H1 (cell line): ENCODE measurements around the gene MPDZ. TPM values are rescaled to one million over a fixed set of nuclear protein-coding genes. Genes with fewer than 3 reads are reported as not detected.

Experiments
- CTCF ChIA-PET: fragments of 300-600 bp; sonication (Branson Sonifier 250); formaldehyde crosslinking; loops from one replicate; lab custom pipeline; 2021; ENCODE audit not compliant: partially characterized antibody; lab: Charles Lee
- POLR2A ChIA-PET: fragments of 300-600 bp; sonication (Branson Sonifier 250); formaldehyde crosslinking; loops from one replicate; lab custom pipeline; 2021; ENCODE audit warnings: inconsistent platforms; ENCODE audit not compliant: partially characterized antibody; lab: Charles Lee
- DNase-seq, 2 experiments: peaks; one replicate each; pipeline versions ENCODE4 v3.0.0 to v3.0.0-alpha.2; 2010 to 2022; ENCODE audit warnings: low spot score in 2 of 2, low read depth in 1 of 2, mixed read lengths in 1 of 2
- FAIRE-seq: peaks from 2 replicates; lab custom pipeline; 2011; peaks lifted over from hg19 to GRCh38; lab: Jason Lieb, UNC
- H2AFZ ChIP-seq: 2 replicates; pipeline ENCODE4 v1.8.1; 2012; ENCODE audit warnings: low read length, inconsistent platforms
- H2AK5ac ChIP-seq: 2 replicates; pipeline ENCODE4 v1.6.1; 2013; ENCODE audit warnings: low read depth, low read length
- H2BK120ac ChIP-seq: replicated peaks from 2 replicates; pipeline ENCODE3; 2013; ENCODE audit warnings: low read depth, low read length, inconsistent platforms
- H2BK12ac ChIP-seq: 2 replicates; pipeline ENCODE4 v1.6.1; 2013; ENCODE audit warnings: low read depth, low read length
- H2BK15ac ChIP-seq: 2 replicates; pipeline ENCODE4 v1.6.1; 2013; ENCODE audit warnings: low read length
- H2BK20ac ChIP-seq: 2 replicates; pipeline ENCODE4 v1.6.1; 2013; ENCODE audit warnings: low read length
- H2BK5ac ChIP-seq: 2 replicates; pipeline ENCODE4 v1.6.1; 2013; ENCODE audit warnings: low read depth, low read length
- H3K14ac ChIP-seq: 2 replicates; pipeline ENCODE4 v1.6.1; 2013; ENCODE audit warnings: inconsistent platforms; ENCODE audit not compliant: insufficient read length
- H3K18ac ChIP-seq: 2 replicates; pipeline ENCODE4 v1.6.1; 2013; ENCODE audit warnings: low read length; ENCODE audit errors: extremely low read depth
- H3K23ac ChIP-seq: 2 replicates; pipeline ENCODE4 v1.6.1; 2013; ENCODE audit warnings: inconsistent platforms; ENCODE audit not compliant: insufficient read length
- H3K23me2 ChIP-seq: 2 replicates; pipeline ENCODE4 v1.6.1; 2013; ENCODE audit warnings: low read depth, low read length
- H3K27ac ChIP-seq: 2 replicates; pipeline ENCODE4 v1.6.1; 2011; ENCODE audit warnings: low read depth, low read length, inconsistent platforms
- H3K27me3 ChIP-seq, 4 experiments: replicated peaks in 1 of 4; 1 replicate in 1 of 4; 2 replicates in 3 of 4; pipeline versions ENCODE4 v1.6.1 to v1.8.1; 2011 to 2013; ENCODE audit warnings: low read length in 3 of 4, mild to moderate bottlenecking in 3 of 4, inconsistent platforms in 2 of 4, mixed read lengths in 2 of 4, moderate library complexity in 1 of 4; ENCODE audit not compliant: control insufficient read depth in 3 of 4, insufficient read depth in 3 of 4; ENCODE audit errors: extremely low read depth in 1 of 4
- H3K36me3 ChIP-seq, 4 experiments: 2 replicates each; pipeline versions ENCODE4 v1.6.1 to v1.8.1; 2011 to 2013; ENCODE audit warnings: mild to moderate bottlenecking in 4 of 4, low read length in 3 of 4, moderate library complexity in 2 of 4, control low read depth in 1 of 4, inconsistent platforms in 1 of 4; ENCODE audit not compliant: insufficient read depth in 4 of 4, control insufficient read depth in 2 of 4
- H3K4ac ChIP-seq: replicated peaks from 2 replicates; pipeline ENCODE3; 2013; ENCODE audit warnings: low read length, low read depth, mixed read lengths, inconsistent platforms; ENCODE audit not compliant: insufficient read length
- H3K4me1 ChIP-seq, 4 experiments: replicated peaks in 1 of 4; 1 replicate in 1 of 4; 2 replicates in 3 of 4; pipeline versions ENCODE4 v1.6.1 to v1.8.1; 2011 to 2013; ENCODE audit warnings: low read length in 3 of 4, inconsistent platforms in 2 of 4, mixed read lengths in 1 of 4; ENCODE audit not compliant: insufficient read depth in 4 of 4, control insufficient read depth in 3 of 4
- H3K4me2 ChIP-seq, 2 experiments: 2 replicates each; pipeline versions ENCODE4 v1.6.1 to v1.8.1; 2011 to 2013; ENCODE audit warnings: low read depth in 2 of 2, low read length in 2 of 2, control low read depth in 1 of 2, inconsistent platforms in 1 of 2, mild to moderate bottlenecking in 1 of 2; ENCODE audit not compliant: insufficient read depth in 1 of 2
- H3K4me3 ChIP-seq, 4 experiments: fragments of 200-600, 300-600 bp in 1 of 4; sonication (generic), shearing (Covaris generic), sonication (Bioruptor Twin) in 1 of 4; 2 replicates each; pipeline versions ENCODE4 v1.5.1 to v1.8.1; 2011 to 2016; ENCODE audit warnings: low read length in 4 of 4, low read depth in 3 of 4, control low read depth in 2 of 4, inconsistent platforms in 2 of 4, mild to moderate bottlenecking in 2 of 4, mixed read lengths in 1 of 4, moderate library complexity in 1 of 4; ENCODE audit not compliant: insufficient read depth in 2 of 4; ENCODE audit errors: extremely low read depth in 1 of 4
- H3K56ac ChIP-seq: replicated peaks from 2 replicates; pipeline ENCODE3; 2013; ENCODE audit warnings: low read depth, mild to moderate bottlenecking, mixed read lengths, low read length, inconsistent platforms; ENCODE audit not compliant: insufficient read length
- H3K79me1 ChIP-seq: 2 replicates; pipeline ENCODE4 v1.6.1; 2013; ENCODE audit warnings: low read depth, low read length, control low read depth
- H3K79me2 ChIP-seq, 2 experiments: 2 replicates each; pipeline versions ENCODE4 v1.6.1 to v1.8.1; 2012 to 2013; ENCODE audit warnings: low read length in 2 of 2, mild to moderate bottlenecking in 2 of 2, inconsistent platforms in 1 of 2; ENCODE audit not compliant: insufficient read depth in 2 of 2, control insufficient read depth in 1 of 2
- H3K9ac ChIP-seq, 4 experiments: replicated peaks in 1 of 4; 1 replicate in 1 of 4; 2 replicates in 3 of 4; pipeline versions ENCODE4 v1.6.1 to v1.8.1; 2011 to 2013; ENCODE audit warnings: low read depth in 3 of 4, low read length in 3 of 4, control low read depth in 2 of 4, mild to moderate bottlenecking in 2 of 4, moderate library complexity in 2 of 4, inconsistent platforms in 1 of 4; ENCODE audit errors: extremely low read depth in 1 of 4
- H3K9me3 ChIP-seq, 2 experiments: 2 replicates each; pipeline versions ENCODE4 v1.6.1 to v1.8.1; 2012 to 2013; ENCODE audit warnings: mild to moderate bottlenecking in 2 of 2, moderate library complexity in 2 of 2, control low read depth in 1 of 2, inconsistent platforms in 1 of 2, low read depth in 1 of 2, low read length in 1 of 2, mixed read lengths in 1 of 2; ENCODE audit not compliant: insufficient read depth in 2 of 2
- H4K20me1 ChIP-seq, 2 experiments: replicated peaks in 1 of 2; 2 replicates each; pipeline versions ENCODE3 to v1.8.1; 2011 to 2013; ENCODE audit warnings: inconsistent platforms in 2 of 2, low read length in 2 of 2, mild to moderate bottlenecking in 1 of 2; ENCODE audit not compliant: insufficient read depth in 2 of 2, control insufficient read depth in 1 of 2
- H4K5ac ChIP-seq: 2 replicates; pipeline ENCODE4 v1.6.1; 2013; ENCODE audit warnings: low read length, low read depth, mixed read lengths, inconsistent platforms; ENCODE audit not compliant: insufficient read length
- H4K8ac ChIP-seq: 2 replicates; pipeline ENCODE4 v1.8.0; 2013; ENCODE audit warnings: mild to moderate bottlenecking, moderate library complexity, low read length, inconsistent platforms; ENCODE audit not compliant: insufficient read depth; ENCODE audit errors: extremely low read depth
- H4K91ac ChIP-seq: replicated peaks from 2 replicates; pipeline ENCODE3; 2013; ENCODE audit warnings: low read length, mixed read lengths, inconsistent platforms; ENCODE audit not compliant: insufficient read length
- HDAC2 ChIP-seq, 2 experiments: fragments of 300-600 bp in 1 of 2; sonication (generic) in 1 of 2; IDR thresholded peaks; 2 replicates each; pipeline ENCODE4 v1.6.1; 2011 to 2012; ENCODE audit warnings: low read depth in 2 of 2, low read length in 2 of 2, mild to moderate bottlenecking in 2 of 2, moderate library complexity in 2 of 2, borderline replicate concordance in 1 of 2, inconsistent platforms in 1 of 2
- JUND ChIP-seq: IDR thresholded peaks from 2 replicates; pipeline ENCODE4 v1.6.1; 2011; ENCODE audit warnings: mild to moderate bottlenecking, improper control_type of control experiment, low read length
- POLR2AphosphoS5 ChIP-seq: IDR thresholded peaks from 2 replicates; pipeline ENCODE4 v1.6.1; 2011; ENCODE audit warnings: low read depth, low read length
- SP4 ChIP-seq: IDR thresholded peaks from 2 replicates; pipeline ENCODE4 v1.6.1; 2012; ENCODE audit warnings: low read length, inconsistent platforms
- TAF1 ChIP-seq: IDR thresholded peaks from 2 replicates; pipeline ENCODE4 v1.6.1; 2011; ENCODE audit warnings: mild to moderate bottlenecking, low read depth, low read length
- TAF7 ChIP-seq: optimal IDR thresholded peaks from 2 replicates; pipeline ENCODE3; 2011; ENCODE audit warnings: low read depth, mild to moderate bottlenecking, inconsistent platforms, low read length, moderate library complexity, borderline replicate concordance
- WGBS, 2 experiments: shearing (Covaris generic) in 1 of 2; methylation state at CpG; one replicate each; pipeline versions ENCODE4 v1.1.6 to v1.1.7; 2013 to 2015; ENCODE audit warnings: low lambda C conversion rate in 2 of 2, mixed read lengths in 2 of 2, inconsistent platforms in 1 of 2, low coverage in 1 of 2, missing lambda C conversion rate in 1 of 2; ENCODE audit not compliant: insufficient replicate concordance in 2 of 2, insufficient coverage in 1 of 2, insufficient read length in 1 of 2; ENCODE audit errors: extremely low coverage in 1 of 2, missing lambda C conversion rate in 1 of 2; 5-methylcytosine and 5-hydroxymethylcytosine counted together
- polyA plus RNA-seq, 7 experiments: library from polyadenylated mRNA; depleted of rRNA in 3 of 7; stranded (reverse) in 5 of 7; unstranded in 2 of 7; fragments of >200 nt in 5 of 7; fragments of 200-250 nt in 2 of 7; gene quantifications; 1 replicate in 5 of 7; 2 replicates in 1 of 7; 4 replicates in 1 of 7; pipeline versions ENCODE4 v1.2.1 to v1.2.3, GENCODE V29; 2011 to 2013; ENCODE audit warnings: missing spikeins in 2 of 7, mixed read lengths in 2 of 7
- total RNA-seq: library from RNA; stranded (reverse); fragmentation: NEBNext Ultra II Directional; extraction: Animal tissue kit (Norgen Biotek cat#: 25700); gene quantifications from 2 replicates; pipeline ENCODE4 v1.2.1, GENCODE V29; 2021

MPDZ gene
- total and polyA plus RNA-seq, 2 of the 8 experiments (the other 6 are each of a cell fraction or from before 2014, with no cell fraction given) = 14.6 to 39.4 TPM

DNA sequence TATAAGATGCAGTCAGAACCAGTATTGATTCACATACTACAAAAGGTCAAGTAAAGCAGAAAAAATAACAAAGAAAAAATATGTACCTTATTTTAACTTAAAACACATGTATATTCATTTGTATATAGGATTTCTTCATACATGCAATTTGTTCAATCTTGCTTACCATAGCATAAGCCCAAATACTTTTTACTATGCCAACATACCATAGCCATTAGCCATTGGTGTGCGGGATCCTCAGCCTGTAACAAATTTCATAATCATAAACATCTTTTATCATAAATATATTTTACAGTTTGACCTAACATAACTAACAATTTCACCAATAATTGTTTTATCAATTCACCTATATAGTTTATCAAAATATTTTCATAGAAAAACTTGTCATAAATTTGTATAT is 51.1 kb downstream of the MPDZ start:
- FAIRE-seq = no peak
- POLR2A ChIA-PET = no interaction called here
- no peak overlapping the region for H2AFZ ChIP-seq
- TF ChIP-seq POLR2AphosphoS5 (no peak), HDAC2 (IDR thresholded peaks at IDR 0.05; ENCODE audit: borderline replicate concordance in 1 of 2, low read depth in 2 of 2, low read length in 2 of 2) (no peak), JUND (no peak), SP4 (no peak), TAF7 (no peak), TAF1 (no peak)
- TF ChIP-seq, all 59 proteins: peak for 0
- Histone ChIP-seq H3K18ac (no peak overlapping the region), H4K91ac (no peak overlapping the region), H2BK20ac (no peak overlapping the region), H3K4me2 (no peak overlapping the region), H3K27ac (no peak overlapping the region), H4K5ac (no peak overlapping the region), H2BK120ac (no peak overlapping the region), H3K4me1 (no peaks in the 10 kb centered on the region), H4K8ac (no peak overlapping the region), H3K4ac (no peak overlapping the region), H2BK5ac (no peak overlapping the region), H3K23ac (no peak overlapping the region), H2AK5ac (no peak overlapping the region), H3K14ac (no peak overlapping the region), H3K27me3 (no peaks in the 10 kb centered on the region), H3K36me3 (no peaks in the 10 kb centered on the region; a peak in 2 of 8 replicates), H3K56ac (no peak overlapping the region), H2BK12ac (no peak overlapping the region), H3K23me2 (no peaks in the 10 kb centered on the region; the same call in 1 of the 2 replicates), H3K9me3 (no peaks in the 10 kb centered on the region), H3K9ac (no peak overlapping the region), H3K79me1 (no peaks in the 10 kb centered on the region), H4K20me1 (no peaks in the 10 kb centered on the region), H3K79me2 (no peaks in the 10 kb centered on the region), H3K4me3 (no peak overlapping the region), H2BK15ac (no peak overlapping the region)
- CTCF ChIA-PET = no interaction called here
- WGBS, 2 experiments = 91% methylated on average over 1 of the region's 1 CpG; no CpG with 5 or more reads in 1 of the 2 experiments
- no peak for DNase-seq
